ENCODE data around the gene TRAP1.

Gene TRAP1

GRCh38 chr16:3655396-3656159 is 61.7 kb downstream of the TRAP1 start:
- Histone ChIP-seq H3K4me3 (no peak overlapping the region), H3K9me3 (no peaks in the 10 kb centered on the region), H3K9ac (no peak overlapping the region), H3K36me3 (peaks cover 100% of the 10 kb centered on the region), H3K4me2 (no peak overlapping the region), H4K20me1 (peaks cover 31% of the 10 kb centered on the region; the same call in 1 of the 2 replicates), H3K27ac (no peak overlapping the region), H3K4me1 (no peaks in the 10 kb centered on the region), H3K27me3 (no peaks in the 10 kb centered on the region)
- TF ChIP-seq Cebpa-rat (IDR thresholded peaks at IDR 0.05) = no peak

GRCh38 chr16:3655030-3655395 is 62.3 kb downstream of the TRAP1 start:
- peaks cover 26% of the 10 kb centered on the region; the same call in 1 of the 2 replicates for H4K20me1 ChIP-seq
- no peaks in the 10 kb centered on the region for H3K27me3 ChIP-seq
- no peak overlapping the region for H3K9ac ChIP-seq
- H3K9me3 ChIP-seq = no peaks in the 10 kb centered on the region
- no peak overlapping the region for H3K4me2 ChIP-seq
- H3K4me1 ChIP-seq = no peaks in the 10 kb centered on the region
- H3K36me3 ChIP-seq = peaks cover 95% of the 10 kb centered on the region
- no peak overlapping the region for H3K27ac ChIP-seq
- no peak for TF ChIP-seq Cebpa-rat (IDR thresholded peaks at IDR 0.05)
- H3K4me3 ChIP-seq = no peak overlapping the region

GRCh38 chr16:3654249-3654991 is 62.9 kb downstream of the TRAP1 start, which contains the start of gene DNASE1:
Gene DNASE1 (plus strand): TSS chr16:3654691. CDS start chr16:3655374, 683 bp downstream.
- Histone ChIP-seq H3K27me3 (no peaks in the 10 kb centered on the region), H3K36me3 (peaks cover 89% of the 10 kb centered on the region), H4K20me1 (peaks cover 24% of the 10 kb centered on the region; the same call in 1 of the 2 replicates), H3K27ac (no peak within 1 kb of the TSS), H3K9ac (no peak within 1 kb of the TSS), H3K4me2 (no peak within 1 kb of the TSS), H3K4me1 (no peaks in the 10 kb centered on the region), H3K4me3 (no peak within 1 kb of the TSS), H3K9me3 (no peaks in the 10 kb centered on the region)
- no peak for TF ChIP-seq Cebpa-rat (IDR thresholded peaks at IDR 0.05)

GRCh38 chr16:3652373-3653195 is 64.7 kb downstream of the TRAP1 start:
- Histone ChIP-seq H4K20me1 (peaks cover 15% of the 10 kb centered on the region; the same call in 1 of the 2 replicates), H3K4me2 (no peak overlapping the region), H3K9me3 (no peaks in the 10 kb centered on the region), H3K27ac (no peak overlapping the region), H3K4me3 (no peak overlapping the region), H3K4me1 (no peaks in the 10 kb centered on the region), H3K27me3 (no peaks in the 10 kb centered on the region), H3K9ac (no peak overlapping the region), H3K36me3 (peaks cover 79% of the 10 kb centered on the region)
- no peak for TF ChIP-seq Cebpa-rat (IDR thresholded peaks at IDR 0.05)

- peaks cover 6% of the 10 kb centered on the region for H3K4me1 ChIP-seq
- no peaks in the 10 kb centered on the region for H3K27me3 ChIP-seq
- H3K4me2 ChIP-seq = no peak overlapping the region
- H3K27ac ChIP-seq = no peak overlapping the region
- no peaks in the 10 kb centered on the region for H3K9me3 ChIP-seq
- peaks cover 15% of the 10 kb centered on the region; the same call in 1 of the 2 replicates for H4K20me1 ChIP-seq
- TF ChIP-seq Cebpa-rat (IDR thresholded peaks at IDR 0.05) = no peak
- H3K9ac ChIP-seq = no peak overlapping the region
- H3K4me3 ChIP-seq = no peak overlapping the region
- peaks cover 76% of the 10 kb centered on the region for H3K36me3 ChIP-seq
These were observed 65.6 kb downstream of the TRAP1 start for GRCh38 chr16:3651461-3652372.

- Histone ChIP-seq H3K4me3 (no peak overlapping the region), H3K27me3 (no peaks in the 10 kb centered on the region), H3K27ac (no peak overlapping the region), H3K36me3 (peaks cover 67% of the 10 kb centered on the region), H3K9me3 (no peaks in the 10 kb centered on the region), H3K4me1 (peaks cover 16% of the 10 kb centered on the region), H4K20me1 (peaks cover 13% of the 10 kb centered on the region; the same call in 1 of the 2 replicates), H3K9ac (no peak overlapping the region), H3K4me2 (no peak overlapping the region)
- no peak for TF ChIP-seq Cebpa-rat (IDR thresholded peaks at IDR 0.05)
These were observed 66.6 kb downstream of the TRAP1 start for GRCh38 chr16:3650631-3651265.

- H3K27me3 ChIP-seq = no peaks in the 10 kb centered on the region
- peak overlapping the region; percentile 81 for H3K4me2 ChIP-seq
- no peaks in the 10 kb centered on the region for H3K9me3 ChIP-seq
- no peak overlapping the region for H3K4me3 ChIP-seq
- H3K27ac ChIP-seq = peak overlapping the region; percentile 64
- 0 out of 2 replicates have a peak overlapping the region, but pooled peaks have one; percentile 47 for H3K9ac ChIP-seq
- H3K4me1 ChIP-seq = peaks cover 49% of the 10 kb centered on the region
- TF ChIP-seq Cebpa-rat (IDR thresholded peaks at IDR 0.05) = no peak
- H3K36me3 ChIP-seq = peaks cover 39% of the 10 kb centered on the region
- peaks cover 17% of the 10 kb centered on the region; the same call in 1 of the 2 replicates for H4K20me1 ChIP-seq
These were observed 70.9 kb downstream of the TRAP1 start for GRCh38 chr16:3646348-3646920.

Measured in BLaER1 (cell line).